Fibroblast of skin of left quadriceps (primary cell): ENCODE results near the gene HOXA11.

Source experiments
- DNase-seq, 2 experiments: peaks; one replicate each; pipeline ENCODE4 v3.0.0-alpha.2; 2013; ENCODE audit warnings: low read depth in 2 of 2

The HOXA11 gene

DNA sequence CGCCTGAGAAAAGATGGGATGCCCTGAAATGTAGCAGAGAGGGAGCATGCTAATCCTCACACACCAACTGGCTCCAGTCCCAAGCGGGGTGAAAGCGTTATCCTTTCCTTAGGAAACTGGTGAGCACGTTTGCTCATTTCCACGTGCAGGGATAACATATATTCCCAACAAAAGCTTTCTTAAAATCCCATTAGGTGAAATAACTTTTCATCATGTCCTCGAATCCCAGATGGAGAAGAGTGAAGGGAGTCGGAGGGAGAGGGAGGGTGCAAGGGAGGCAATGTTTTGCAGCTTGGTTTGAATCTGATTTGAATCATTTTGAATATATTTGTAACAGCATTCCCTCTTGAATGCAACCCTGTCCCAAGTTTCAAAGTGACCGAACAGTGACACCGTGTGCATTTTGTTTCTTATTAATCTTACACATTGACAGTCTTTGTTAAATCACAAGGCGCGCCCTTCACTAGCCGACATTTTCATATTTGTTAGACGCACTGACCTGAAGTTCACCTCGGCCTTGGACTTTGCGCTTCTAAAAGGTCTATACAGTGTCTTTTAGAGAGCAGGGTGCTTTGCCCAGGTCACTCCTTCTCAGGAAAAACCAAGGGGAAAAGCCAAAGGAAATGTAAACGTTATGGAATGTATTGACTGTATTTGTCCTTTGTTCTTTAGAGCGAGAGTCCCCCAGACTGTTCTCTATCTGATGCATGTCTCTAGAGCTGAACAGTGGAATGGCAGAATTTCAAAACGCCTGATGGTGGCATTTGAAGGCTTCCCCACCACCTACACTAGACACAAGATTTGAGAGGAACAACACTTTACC, 51.4 kb downstream of the HOXA11 start:
- DNase-seq, result no peak

GRCh38 chr7:27132978-27133377, 52.1 kb downstream of the HOXA11 start:
- DNase-seq, result no peak

GRCh38 chr7:27132214-27132613, 52.8 kb downstream of the HOXA11 start:
- no peak for DNase-seq

GRCh38 chr7:27131390-27131819, 53.6 kb downstream of the HOXA11 start:
- no peak for DNase-seq
